Measurements from ENCODE around the gene GRB10.

Gene GRB10

GRCh38 chr7:50782375-50783208 lies at the start of gene GRB10:
TSS of gene GRB10 (minus strand) at chr7:50782896. CDS start at chr7:50732322, 50,574 bp downstream.
- no peak for TF ChIP-seq POLR2A (IDR thresholded peaks at IDR 0.05; ENCODE audit: low read length)
- TF ChIP-seq GATA1 (IDR thresholded peaks at IDR 0.05; ENCODE audit: low read depth, low read length) = no peak
- DNase-seq = peak; percentile 41 to 42

DNA sequence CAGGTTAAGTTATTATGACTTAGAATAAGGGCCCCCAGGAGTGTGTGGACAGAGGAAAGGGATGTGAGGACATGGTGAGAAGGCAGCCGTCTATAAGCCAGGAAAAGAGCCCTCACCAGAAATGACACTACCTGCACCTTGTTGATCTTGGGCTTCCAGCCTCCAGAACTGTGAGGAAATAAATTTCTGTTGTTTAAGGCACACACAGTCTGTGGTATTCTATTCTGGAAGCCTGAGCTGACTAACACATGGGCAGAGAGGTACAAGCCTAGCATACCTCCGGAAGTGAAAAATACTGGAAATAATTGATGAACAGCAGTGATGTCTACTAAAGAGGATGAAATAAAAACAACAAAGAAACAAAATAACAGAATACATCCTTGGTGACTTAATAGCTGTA lies 46.1 kb upstream of the GRB10 start:
- no peak for TF ChIP-seq GATA1 (IDR thresholded peaks at IDR 0.05; ENCODE audit: low read depth, low read length)
- TF ChIP-seq POLR2A (IDR thresholded peaks at IDR 0.05; ENCODE audit: low read length) = no peak
- no peak for DNase-seq

- TF ChIP-seq GATA1 (IDR thresholded peaks at IDR 0.05; ENCODE audit: low read depth, low read length) (no peak), POLR2A (IDR thresholded peaks at IDR 0.05; ENCODE audit: low read length) (no peak)
- DNase-seq = no peak
Measured at GRCh38 chr7:50828116-50828515, 45.4 kb upstream of the GRB10 start.

DNA sequence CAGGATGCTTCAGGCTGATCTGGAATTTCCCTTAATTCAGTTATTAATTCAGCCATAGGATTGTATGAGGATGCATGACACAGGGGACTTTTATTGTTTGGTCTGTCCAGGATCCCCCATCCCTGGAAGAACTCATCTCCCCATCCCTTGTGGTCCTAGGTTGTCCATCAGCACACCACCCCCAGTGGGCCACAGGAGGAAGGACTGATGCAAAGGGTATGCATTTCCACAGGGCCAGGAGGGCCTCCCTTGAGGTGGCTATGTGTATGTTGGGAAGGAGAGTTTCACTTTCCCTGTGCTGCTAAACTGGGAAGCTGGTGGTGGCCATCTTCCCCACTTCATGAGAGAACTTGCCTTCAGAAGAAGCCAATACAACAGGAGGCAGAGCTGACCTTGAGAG lies 44.6 kb upstream of the GRB10 start:
- no peak for TF ChIP-seq POLR2A (IDR thresholded peaks at IDR 0.05; ENCODE audit: low read length)
- no peak for TF ChIP-seq GATA1 (IDR thresholded peaks at IDR 0.05; ENCODE audit: low read depth, low read length)
- DNase-seq = no peak

- DNase-seq = no peak
Measured at GRCh38 chr7:50826371-50827172, 43.9 kb upstream of the GRB10 start.

DNA sequence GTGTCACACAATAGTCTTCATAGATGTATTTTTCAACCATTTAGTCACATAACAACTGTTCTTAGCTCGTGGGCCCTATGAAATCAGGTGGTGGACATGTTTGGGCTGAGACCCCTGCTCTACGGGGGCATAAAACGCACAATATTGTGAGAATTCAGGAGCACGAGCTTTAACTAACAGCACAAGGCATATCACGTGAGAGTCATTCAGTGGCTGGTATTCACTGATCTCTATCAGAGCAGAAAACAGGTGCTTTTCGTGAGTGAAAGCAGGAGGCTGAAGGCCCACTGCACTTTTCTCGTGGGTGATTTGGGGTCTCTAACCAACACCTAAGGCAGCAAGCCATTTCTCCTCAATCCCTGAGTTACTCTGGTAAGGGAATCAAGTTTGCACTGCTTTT lies 42.8 kb upstream of the GRB10 start:
- no peak for TF ChIP-seq GATA1 (IDR thresholded peaks at IDR 0.05; ENCODE audit: low read depth, low read length)
- TF ChIP-seq POLR2A (IDR thresholded peaks at IDR 0.05; ENCODE audit: low read length) = no peak
- no peak for DNase-seq

More at GRCh38 chr7:50826371-50827172, 43.9 kb upstream of the GRB10 start:
- TF ChIP-seq POLR2A (IDR thresholded peaks at IDR 0.05; ENCODE audit: low read length) (no peak), GATA1 (IDR thresholded peaks at IDR 0.05; ENCODE audit: low read depth, low read length) (no peak)

GRCh38 chr7:50824882-50825281 lies 42.2 kb upstream of the GRB10 start:
- no peak for DNase-seq
- TF ChIP-seq GATA1 (IDR thresholded peaks at IDR 0.05; ENCODE audit: low read depth, low read length) (no peak), POLR2A (IDR thresholded peaks at IDR 0.05; ENCODE audit: low read length) (no peak)

DNA sequence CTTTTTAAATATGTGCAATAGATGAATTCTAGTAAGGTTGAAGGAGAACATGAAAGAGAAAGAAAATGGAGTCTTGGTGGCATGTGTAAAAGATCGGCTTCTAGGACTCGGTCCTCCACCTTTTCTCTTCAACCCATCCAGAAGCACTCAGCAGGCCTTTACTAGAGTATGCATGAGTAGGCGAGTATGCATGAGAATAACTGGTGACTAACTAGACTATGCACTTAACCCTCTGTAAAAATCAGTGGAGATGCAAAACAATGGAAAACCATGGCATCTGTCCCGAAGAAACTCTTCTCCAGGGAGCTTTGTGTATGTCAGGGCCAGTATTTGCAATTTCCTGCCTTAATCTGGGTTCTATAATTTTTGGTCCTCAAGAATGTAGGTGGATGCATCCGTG lies 40.0 kb upstream of the GRB10 start:
- no peak for DNase-seq
- TF ChIP-seq POLR2A (IDR thresholded peaks at IDR 0.05; ENCODE audit: low read length) = no peak
- TF ChIP-seq GATA1 (IDR thresholded peaks at IDR 0.05; ENCODE audit: low read depth, low read length) = no peak

GRCh38 chr7:50822110-50822509 lies 39.4 kb upstream of the GRB10 start:
- TF ChIP-seq GATA1 (IDR thresholded peaks at IDR 0.05; ENCODE audit: low read depth, low read length) (no peak), POLR2A (IDR thresholded peaks at IDR 0.05; ENCODE audit: low read length) (no peak)
- no peak for DNase-seq

GRCh38 chr7:50821457-50822008 lies 38.8 kb upstream of the GRB10 start:
- TF ChIP-seq GATA1 (IDR thresholded peaks at IDR 0.05; ENCODE audit: low read depth, low read length) (no peak), POLR2A (IDR thresholded peaks at IDR 0.05; ENCODE audit: low read length) (no peak)
- no peak for DNase-seq

DNA sequence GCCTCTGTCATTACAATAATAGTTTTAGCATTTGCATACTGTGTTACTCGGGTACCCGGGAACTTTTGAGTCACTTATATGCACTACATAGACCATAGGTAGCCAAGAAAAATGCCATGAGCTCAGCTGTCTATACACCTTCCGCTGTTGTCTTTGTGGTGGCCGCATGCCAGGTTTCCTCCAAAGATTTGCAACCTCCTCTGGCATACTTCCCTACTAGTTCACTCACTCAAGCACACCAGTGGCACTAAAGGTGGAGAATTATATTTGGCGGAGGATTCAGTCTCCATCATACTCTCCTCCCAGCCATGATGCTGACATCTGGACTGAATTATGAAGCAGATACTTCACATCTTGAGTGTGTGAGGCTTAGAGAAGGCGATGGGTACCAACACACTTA lies 35.6 kb upstream of the GRB10 start:
- no peak for DNase-seq
- TF ChIP-seq POLR2A (IDR thresholded peaks at IDR 0.05; ENCODE audit: low read length) (no peak), GATA1 (IDR thresholded peaks at IDR 0.05; ENCODE audit: low read depth, low read length) (no peak)

DNA sequence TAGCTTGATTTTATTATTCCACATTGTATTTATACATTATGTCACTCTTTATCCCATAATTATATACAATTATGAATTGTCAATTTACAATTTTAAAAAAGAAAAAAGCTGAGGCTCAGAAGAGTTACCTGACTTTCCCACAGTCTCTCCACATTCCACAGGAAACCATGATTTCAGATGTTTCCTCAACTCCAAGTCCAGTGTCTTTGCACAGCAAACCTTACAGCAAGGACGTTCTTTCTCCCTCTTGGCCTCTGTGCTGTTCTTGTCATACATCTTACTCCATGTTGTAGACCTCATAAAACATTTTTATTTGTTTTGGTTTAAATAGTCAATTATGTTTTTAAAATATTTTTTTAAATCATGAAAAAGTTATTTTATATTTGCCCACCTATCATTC lies 34.9 kb upstream of the GRB10 start:
- no peak for DNase-seq
- TF ChIP-seq GATA1 (IDR thresholded peaks at IDR 0.05; ENCODE audit: low read depth, low read length) = no peak
- TF ChIP-seq POLR2A (IDR thresholded peaks at IDR 0.05; ENCODE audit: low read length) = no peak

GRCh38 chr7:50815138-50815537 lies 32.4 kb upstream of the GRB10 start:
- no peak for TF ChIP-seq GATA1 (IDR thresholded peaks at IDR 0.05; ENCODE audit: low read depth, low read length)
- no peak for TF ChIP-seq POLR2A (IDR thresholded peaks at IDR 0.05; ENCODE audit: low read length)
- no peak for DNase-seq

GRCh38 chr7:50814166-50814565 lies 31.5 kb upstream of the GRB10 start:
- TF ChIP-seq POLR2A (IDR thresholded peaks at IDR 0.05; ENCODE audit: low read length) = no peak
- no peak for TF ChIP-seq GATA1 (IDR thresholded peaks at IDR 0.05; ENCODE audit: low read depth, low read length)
- DNase-seq = no peak

Measured in erythroblast (primary cell).